DMS114 treated with DMSO at 0.1 percent for 48 hours (cell line): ENCODE measurements around the gene PIEZO1.
A peak's percentile ranks its signal among the peaks of the same experiment; 100 is the strongest.

ENCODE experiments used
- DNase-seq: peaks from one replicate; lab custom pipeline; 2025; ENCODE audit not compliant: unreplicated experiment; lab: John Stamatoyannopoulos, UW

Gene PIEZO1

DNA sequence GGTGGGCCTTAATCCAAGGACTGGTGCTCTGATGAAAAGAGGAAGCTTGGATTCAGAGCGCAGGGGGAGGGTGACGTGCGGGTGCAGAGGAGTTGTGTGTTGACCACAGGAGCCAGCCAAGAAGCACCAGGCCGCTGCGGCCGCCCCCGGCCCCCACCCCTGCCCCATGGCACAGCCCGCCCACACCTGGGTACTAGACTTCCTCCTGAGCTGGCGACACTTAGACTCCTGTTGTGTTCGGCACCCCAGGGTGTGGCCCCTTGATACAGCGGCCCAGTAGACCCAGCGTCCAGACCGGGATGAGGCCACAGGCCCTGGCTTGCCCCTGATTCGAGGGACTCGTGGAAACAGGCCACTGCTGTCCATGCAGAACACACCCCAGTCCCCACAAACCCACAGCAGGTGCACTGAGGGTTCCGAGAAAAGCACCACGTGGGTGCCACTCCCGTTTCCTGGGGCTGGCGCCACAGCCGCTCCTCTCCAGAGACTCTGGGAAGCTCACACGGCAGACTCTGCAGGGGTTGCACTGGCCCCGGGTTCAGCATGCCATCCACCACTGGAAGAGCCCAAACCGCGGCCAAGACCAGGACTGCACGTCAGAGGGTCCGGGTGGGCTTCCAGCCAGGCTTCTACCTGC lies 93.0 kb downstream of the PIEZO1 start:
- DNase-seq: no peak

DNA sequence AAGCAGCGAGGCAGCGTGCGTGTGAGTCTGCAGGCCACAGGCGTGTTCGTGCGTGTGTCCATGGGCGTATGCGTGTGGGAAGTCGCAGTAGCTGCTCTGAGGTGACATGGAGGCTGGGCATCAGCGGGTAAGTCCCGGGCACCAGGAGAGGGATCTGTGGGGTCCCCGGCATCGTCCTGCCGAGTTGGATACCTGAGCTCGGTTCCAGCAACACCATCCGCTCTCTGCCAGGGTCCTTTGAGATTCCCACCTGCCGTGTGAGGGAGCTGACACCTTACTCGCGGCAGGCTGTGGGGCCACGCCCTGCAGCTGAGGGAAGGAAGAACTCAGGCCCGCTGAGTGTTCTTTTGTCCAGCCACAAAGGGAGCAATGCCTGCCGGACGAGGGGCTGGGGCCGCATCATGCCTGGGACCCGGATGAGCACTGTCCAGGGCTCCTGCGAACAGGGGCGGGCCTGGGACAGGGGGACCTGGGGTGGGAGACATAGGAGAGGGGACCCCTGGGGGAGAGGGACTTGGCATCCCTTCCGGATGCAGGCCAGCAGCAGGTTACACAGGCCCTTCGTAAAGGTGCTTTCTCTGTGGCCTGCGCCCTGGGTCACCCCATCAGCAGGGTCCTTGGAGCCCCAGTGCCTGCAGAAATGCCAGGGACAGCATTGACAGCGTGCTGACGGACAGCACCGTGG lies 93.7 kb downstream of the PIEZO1 start:
- no peak for DNase-seq

DNA sequence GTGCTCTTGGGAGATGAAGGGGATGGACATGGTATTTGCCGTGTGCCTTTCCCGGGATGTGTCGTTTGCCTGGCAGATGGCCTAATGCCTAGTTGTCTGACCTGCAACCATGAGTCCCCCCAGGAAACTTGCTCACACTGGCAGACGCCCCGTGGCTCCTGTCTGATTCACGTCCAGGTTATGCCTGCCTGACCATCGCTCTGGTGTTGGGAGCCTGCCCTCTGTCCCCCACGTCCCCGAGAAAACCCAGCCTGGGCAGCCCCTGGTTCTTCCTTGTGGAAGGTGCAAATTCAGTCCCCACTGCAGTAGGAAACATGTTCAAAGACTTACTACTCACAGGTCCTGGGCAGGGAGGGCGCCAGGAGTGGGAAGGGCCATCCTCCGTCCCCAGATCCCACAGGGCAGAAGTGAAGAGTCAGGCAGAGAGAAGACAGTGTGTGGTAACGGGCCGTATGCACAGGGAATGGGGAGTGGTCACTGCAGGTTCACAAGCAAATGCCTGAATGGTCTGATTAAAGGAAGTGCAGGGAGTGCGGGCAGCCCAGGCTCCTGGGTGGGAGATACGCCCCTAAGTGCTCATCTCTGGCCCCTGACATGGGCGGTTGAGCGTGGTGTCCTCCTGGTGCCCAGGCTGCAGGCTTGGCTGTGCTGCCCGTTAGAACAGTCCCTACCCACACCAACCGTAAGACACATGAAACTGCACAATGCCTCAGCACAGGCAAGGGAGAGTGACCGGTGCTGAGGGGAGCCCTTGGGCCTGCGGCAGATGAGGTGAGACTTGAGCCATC lies 94.5 kb downstream of the PIEZO1 start:
- no peak for DNase-seq

DNA sequence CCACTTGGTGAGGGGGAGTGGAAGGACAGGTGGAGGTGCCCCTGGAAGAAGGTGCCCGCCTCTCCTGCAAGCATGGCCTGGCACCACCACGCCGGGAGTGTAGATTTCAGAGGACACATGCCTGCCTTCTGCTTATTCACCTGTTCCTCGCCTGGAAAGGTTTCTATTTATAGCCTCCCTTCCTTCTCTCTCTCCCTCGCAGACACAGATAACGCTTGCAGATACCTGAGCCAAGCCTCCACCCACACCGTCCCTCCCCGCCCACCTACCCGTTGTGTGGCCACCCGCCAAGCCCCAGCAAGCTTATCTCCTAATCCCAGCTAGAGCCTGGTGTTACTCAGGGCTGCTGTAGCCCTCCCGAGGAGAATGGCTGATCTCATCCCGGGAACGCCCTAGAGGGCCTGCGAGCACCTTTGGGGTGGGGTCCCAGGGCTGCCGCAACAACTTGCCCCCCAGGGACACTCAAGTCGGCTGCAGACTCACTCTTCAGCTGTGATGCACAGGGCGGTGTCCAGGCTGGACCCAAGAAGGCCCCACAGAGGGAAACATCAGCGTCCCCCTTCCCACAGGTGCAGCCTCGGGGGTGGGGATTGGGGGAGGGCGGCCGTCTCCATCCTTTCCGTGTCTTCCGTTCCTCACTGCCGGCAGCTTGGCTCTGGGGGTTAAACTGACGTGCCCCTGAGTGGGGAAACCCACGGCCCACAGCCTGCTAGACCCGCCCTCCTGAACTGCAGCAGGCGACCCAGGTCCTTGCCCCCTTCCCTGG lies 96.8 kb downstream of the PIEZO1 start:
- no peak for DNase-seq

DNA sequence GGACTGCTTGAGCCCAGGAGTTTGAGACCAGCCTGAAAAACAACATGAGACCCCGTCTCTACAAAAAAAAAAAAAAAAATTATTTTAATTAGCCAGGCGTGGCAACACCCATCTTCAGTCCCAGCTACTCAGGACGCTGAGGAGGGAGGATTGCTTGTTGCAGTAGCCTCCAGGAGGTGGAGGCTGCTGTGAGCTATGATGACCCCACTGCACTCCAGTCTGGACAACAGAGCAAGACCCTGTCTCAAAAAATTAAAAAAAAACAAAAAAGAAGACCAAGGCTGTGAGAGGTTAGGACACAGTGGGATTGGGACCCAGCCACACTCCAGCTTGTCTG lies 97.4 kb downstream of the PIEZO1 start:
- no peak for DNase-seq

DNA sequence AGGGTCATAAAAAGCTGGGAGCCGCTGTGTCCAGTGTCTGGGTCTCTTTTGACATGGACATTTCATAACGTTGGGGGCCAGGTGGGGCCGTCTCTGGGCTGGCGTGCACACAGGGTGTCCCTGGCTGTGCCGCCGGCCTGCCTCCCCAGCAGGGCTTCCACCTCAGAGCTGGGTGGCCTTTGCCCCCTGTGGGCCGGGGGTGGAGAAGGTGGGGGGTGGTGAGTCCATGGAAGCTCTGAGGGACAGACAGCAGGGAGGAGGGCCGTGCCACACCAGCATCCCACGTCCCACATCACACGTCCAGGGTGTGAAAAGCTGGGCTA lies 97.8 kb downstream of the PIEZO1 start:
- no peak for DNase-seq

DNA sequence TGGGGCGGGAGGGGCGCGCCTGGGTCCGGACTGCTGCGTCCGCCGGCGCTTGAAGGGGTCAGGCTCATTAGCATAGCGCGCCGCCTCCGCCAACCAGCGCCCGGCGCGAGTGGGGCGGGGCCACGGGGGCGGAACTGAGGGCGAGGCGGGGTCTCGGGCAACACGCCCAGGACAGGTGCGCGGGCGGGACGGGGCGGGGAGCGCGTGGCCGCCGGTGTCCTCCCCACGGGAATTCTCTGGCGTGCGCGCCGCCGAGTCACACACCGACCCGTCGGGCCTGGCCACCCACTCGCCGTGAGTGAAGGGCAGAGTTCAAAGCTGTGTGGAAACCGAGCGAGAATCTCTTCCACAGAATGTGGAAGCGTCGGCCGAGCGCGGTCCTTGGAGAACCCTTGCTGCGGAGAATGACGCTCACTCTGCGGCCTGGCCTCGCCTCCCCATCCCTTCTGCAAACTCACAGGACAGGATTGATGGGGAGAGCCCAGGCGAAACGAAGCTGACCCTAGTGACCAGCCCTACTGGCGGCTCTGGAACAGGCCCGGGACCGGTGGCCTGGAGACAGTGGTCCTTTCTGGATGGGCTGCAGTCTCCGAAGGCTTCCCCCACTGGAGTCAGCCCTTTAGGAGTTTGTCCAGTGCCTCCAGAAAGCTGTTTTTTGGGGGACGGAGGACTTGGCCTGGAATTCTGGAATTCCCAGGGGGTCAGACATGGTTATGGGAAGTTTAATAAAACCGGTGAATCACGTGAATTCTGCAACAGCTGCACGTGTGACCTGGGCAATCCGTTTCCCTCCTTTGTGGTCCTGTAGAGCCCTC lies 98.4 kb downstream of the PIEZO1 start, which contains the start of gene SNAI3:
SNAI3 (minus strand) TSS at position 69 of the 815 bp plus-strand sequence. CDS start 101 bp downstream, outside the sequence.
- DNase-seq: peak; percentile 35

DNA sequence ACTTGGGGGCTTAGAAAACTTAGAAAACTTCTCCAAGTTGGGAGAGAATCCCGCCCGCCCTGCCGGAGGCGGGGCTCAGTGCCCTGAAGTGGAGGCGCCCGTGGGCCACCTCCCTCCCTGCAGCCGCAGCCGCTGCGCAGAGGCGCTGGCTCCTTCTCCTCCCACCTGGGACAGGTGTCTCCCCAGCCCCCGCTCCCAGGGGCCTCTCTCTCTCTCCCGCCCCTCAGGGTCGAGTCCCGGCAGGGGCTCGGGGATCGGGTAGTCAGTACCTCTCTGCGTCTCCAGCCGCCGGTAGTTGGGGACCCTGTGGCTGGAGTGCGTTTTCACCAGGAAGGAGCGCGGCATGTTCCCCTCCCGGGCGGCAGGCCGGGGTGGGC lies 99.0 kb downstream of the PIEZO1 start:
- DNase-seq: no peak

DNA sequence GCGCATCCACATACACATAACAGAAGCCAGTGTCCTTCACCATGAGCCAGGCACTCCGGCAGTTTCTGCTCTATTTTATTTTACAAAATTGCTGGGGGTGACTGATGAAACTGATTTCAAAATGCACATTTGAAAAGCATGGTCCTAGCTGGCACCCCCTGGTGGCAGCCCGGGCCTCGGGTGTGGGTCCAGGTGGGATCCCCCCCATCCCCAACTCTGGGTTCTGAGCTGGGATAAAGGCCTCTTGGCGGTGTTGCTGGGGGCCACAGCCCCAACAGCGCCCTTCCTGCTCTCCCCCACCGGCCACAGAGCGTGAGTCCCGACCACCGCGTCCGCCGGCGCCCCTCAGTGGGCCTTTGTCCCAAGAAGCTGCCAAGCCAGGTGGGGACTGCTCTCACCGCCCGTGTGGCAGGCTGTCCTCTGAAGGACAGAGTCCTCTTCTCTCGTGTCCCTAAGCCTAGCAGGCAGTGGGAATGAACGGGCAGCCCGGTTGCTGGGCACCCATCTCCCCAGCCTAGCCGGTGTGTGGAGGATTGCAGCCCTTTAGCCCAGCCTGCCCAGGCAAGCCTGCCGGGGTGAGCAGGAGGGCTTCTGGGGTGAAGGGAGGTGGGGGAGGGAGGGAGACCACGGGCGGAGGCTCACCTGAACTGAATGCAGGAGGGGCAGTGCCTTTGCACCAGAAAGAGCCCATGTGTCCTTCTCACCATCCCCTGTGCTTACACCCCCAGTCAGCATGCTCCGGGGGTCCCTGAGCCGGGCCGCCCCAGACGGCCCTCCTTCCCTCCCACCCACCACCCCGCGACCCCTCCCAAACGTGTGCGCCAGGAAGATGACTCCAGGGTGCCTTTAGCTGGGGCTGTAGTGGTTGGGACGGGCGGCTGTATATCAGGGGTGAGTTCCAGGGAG lies 99.6 kb downstream of the PIEZO1 start:
- no peak for DNase-seq

DNA sequence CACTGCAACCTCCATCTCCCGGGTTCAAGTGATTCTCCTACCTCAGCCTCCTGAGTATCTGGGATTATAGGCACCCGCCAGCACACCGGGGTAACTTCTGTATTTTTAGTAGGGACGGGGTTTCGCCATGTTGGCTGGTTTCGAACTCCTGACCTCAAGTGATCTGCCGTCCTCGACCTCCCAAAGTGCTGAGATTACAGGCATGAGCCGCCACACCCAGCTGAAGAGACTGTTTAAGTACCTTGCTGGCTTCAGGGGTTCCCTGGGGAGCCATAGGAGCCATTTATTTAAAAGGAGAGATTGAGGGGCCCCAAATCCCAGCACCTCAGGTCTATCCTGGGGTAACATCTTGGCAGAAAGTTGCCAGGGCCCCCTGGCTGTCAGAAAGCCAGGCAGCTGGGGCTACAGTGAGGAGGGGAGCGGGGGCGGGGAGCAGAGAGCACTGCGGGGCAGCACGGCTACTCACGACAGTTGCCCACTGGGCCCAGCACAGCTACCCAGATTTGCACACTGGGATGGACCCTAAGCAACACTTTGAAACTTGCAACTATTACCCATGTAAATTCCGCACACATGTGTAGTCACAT lies 100.4 kb downstream of the PIEZO1 start:
- no peak for DNase-seq

DNA sequence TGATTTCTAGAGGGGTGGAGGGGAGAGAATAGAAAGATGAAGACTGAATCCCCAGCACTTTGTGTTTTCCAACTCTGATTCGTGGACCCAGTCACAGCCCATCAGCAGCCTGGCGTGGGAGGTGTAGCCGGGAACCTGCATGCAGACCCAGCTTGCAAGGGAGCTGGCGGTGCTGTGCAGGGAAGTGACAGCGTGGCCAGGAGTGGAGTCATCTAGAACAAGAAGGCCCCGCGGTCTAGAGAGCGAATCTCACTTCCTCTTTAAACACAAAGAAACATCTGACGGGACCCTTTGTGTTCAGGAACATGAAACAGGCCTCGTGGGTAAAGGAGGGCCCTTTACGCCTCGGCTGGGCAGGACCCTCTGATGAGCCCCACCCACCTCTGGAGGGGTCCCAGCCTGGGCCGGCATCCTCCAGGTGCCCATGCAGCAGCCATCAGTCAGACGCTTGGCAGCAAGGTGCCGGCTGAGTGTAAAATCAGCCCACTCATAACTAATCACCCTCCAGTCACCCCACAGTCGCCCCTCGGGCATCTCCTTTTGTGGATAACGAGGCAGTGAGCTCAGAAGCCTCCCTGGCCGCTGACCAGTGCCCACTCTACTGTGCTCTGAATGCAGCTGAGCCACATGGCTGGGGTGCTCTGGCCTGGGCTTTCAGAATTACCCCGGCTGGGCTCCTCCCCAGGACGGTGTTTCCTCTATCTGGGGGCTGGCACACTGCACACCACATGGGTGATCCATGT lies 103.1 kb downstream of the PIEZO1 start:
- DNase-seq: no peak

DNA sequence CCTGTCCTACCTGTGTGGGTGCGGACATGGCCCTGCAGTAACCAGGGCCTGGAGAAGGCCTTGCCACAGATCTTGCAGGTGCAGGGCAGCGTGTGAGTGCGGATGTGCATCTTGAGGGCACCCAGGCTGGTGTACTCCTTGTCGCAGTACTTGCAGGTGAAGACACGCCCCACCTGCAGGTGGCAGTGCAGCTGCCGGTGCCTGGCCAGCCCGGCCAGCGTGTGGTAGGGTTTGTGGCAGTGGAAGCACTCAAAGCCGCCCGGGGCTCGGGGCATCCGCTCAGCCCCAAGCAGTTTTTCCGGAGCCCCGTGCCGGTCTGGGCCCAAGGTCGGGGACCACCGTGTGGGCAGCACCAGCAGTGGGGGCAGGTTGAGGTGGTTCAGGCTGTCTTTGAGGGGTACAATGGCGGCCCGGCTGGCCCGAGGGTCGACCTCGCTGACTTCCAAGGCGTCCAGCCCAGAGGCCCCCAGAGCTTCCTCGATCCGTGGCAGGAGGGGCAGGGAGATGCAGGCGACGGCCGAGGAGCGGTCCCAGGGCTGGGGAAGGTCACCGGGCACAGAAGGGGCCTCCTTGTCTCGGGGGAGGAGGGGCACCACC lies 103.8 kb downstream of the PIEZO1 start:
- DNase-seq: no peak

DNA sequence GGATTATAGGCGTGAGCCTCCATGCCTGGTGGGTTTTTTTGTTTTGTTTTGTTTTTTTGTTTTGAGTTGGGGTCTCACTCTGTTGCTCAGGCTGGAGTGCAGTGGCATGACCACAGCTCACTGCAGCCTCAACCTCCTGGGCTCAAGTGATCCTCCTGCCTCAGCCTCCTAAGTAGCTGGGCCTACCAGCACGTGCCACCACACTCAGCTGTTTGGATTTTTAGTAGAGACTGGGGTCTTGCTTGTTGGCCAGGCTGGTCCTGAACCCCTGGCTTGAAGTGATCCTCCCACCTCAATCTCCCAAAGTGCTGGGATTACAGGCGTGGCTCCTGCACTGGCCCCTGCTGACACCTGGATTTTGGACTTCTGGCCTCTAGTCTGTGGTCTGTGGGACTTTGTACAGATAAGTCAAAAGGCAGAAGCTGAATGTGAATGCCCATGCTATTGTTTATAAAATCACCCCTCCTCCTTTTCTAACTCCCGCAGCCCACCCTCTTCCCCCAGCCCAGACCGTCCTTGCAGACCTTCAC lies 104.4 kb downstream of the PIEZO1 start:
- DNase-seq: no peak

DNA sequence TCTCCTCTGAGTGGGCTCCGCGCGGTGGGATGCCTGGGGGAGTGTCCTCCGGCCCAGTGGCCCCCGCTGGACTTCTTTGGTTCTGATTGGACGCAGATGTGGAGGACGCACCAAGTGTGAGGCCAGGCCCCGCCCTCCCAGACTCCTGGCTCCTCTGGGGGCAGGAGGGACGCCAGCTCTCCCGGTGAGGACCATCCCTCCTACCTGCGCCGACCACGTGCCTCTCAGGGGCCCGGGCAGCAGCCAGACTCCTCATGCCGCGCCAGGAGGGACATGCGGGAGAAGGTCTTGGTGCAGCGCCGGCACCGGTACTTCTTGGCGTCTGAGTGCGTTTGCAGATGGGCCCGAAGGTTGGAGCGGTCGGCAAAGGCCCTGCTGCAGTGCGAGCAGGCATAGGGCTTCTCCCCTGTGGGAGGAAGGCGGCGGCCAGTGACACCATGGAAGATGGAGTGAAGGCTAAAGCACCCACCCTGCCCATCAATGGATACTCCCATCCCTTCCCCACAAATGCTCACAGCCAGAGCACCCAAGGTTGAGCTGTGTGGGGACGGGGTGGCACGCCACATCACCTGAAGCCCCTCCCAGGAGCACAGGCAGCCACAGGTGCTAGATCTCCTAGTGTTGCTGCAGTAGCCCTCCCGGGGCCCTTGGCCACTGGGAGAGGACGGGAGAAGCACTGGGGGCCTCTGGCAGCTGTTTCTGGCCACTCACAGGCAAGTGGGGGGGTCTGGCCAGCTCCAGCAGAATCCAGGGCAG lies 106.6 kb downstream of the PIEZO1 start:
- no peak for DNase-seq

DNA sequence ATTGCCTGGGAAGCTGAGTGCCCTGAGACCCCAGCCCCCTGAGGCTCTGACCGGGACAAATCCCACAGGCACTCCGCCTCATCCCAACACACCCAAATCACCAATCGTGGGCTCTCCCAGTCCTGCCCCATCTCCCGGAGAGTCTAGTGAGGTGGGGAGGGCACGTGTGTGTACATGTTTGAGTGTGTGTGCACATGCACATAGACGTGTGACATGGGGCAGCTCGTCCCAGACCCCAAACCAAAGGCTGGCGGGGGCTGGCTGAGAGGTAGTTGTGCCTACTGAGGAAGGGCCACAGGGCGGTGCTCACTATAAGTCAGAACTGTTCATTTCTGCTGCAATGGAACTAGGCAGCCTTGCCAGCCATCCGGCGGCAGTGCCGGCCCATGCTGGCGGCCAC lies 107.3 kb downstream of the PIEZO1 start:
- no peak for DNase-seq

DNA sequence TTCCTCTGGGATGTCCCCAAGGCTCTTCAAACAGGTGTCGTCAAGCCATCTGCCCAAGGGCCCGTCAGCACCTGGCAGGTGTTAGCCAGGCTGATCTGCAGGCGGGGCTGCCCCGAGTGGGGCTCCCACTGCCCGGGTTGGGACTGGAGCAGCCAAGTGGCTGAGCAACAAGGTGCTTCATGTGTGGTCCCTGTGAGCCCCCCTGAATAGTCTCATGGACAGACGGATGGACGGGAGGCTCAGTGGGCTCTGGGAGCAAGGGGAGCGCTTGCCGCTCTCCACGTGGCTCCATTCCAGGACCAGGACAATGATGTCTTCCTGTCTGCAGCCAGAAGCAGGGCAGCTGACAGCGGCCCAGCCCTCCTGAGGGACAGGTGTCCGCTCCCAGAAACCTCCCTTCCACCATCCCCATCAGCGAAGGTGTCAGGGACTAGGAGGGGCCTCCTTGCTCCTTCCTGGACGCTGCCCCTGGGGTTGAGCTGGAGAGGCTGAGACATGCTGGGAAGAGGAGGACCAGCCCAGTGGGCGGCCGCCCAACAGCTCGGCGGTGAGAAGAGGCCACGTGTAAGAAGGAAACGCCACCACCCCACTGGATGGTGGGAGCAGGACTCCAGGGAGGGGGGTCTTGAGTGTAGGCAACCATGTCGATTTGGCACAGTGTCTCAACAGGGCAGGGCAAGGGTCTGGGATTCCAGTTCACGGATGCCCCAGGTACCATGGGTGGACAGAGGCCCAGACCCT lies 108.3 kb downstream of the PIEZO1 start:
- no peak for DNase-seq
